GM18526 (cell line): ENCODE measurements around the gene ZNF688.

ENCODE experiments used
- POLR2A ChIP-seq: IDR thresholded peaks from 3 replicates; pipeline ENCODE4 v1.6.1; 2011; ENCODE audit not compliant: insufficient read length; ENCODE audit errors: extremely low read depth

Gene ZNF688

DNA sequence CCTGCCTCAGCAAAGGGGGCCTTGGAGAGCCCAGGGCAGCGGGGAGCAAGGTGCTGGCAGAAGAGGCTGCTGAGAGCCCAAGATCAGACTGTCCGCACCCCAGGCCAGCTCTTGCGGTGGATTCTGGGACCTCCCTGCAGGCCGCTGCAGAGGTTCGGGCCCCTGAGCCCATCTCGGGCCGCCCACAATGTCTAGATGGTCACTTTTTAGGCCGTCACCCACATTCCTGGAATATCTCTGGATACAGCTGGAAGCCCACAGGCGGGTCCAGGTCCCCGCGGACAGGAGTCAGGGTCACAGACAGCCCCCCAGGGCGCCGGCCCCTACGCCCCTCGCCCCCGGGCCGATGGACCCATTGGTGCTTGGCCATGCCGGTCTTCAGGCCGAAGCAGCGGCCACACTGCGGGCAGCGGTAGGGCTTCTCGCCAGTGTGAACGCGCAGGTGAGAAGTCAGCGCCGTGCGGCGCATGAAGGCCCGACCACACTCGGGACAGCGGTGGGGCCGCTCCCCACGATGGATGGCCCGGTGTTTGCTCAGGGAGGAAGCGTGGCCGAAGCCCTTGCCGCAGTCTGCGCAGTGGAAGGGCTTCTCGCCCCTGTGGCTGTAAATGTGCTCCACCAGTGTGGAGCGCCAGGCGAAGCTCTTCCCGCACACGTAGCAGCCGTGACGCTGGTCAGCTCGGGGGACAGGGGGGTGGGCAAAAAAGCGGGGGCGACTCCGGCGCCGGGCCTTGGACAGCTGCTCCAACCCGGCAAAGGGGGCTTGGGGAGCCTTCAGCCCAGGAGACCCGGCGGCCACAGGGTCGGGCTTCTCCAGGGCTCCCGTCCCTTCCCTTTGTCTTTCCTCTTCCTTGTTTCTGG is 39.0 kb downstream of the ZNF688 start:
- no peak for TF ChIP-seq POLR2A

DNA sequence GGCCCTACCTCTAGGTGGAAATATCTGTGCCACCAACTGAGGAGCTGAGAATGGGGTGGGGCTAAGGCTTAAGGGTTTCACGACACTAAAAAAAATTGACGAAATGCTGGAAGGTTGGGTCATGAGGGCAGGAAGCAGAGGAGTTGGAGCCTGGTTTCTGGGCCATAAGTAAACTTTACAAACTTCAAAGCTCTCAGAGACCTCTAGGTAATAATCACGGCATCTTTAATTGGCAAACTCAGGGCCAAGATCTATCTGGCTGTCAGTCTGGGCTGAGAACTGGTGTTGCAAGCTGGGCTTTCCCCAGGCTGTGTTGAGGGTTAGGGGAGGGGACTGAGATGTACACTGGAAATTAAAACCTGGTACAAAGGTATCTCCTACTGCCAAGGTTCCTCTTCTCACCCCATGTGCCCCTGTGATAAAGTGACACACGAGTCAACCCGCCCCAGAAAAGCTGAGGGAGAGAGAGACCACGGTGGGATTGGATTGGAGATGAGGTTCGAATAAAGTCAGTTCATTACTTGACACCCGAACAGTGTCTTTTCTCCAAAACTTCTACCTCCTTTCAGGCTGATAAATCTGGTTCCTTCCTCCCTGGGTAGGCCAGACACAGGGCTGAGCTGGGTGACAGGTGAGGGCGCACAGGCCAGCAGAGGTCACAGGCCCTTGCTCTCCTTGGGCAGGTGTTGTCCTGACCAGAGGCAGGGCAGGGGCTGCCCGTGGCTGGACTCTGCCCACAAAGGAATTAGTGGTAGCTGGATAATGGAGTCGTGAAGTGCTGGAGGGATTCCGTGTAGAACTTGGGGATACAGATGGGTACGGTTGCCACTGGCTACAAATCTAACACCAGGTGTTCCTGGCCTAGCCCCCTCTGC is 41.1 kb downstream of the ZNF688 start:
- no peak for TF ChIP-seq POLR2A

GRCh38 chr16:30528799-30529457 is 42.6 kb downstream of the ZNF688 start:
- TF ChIP-seq POLR2A = no peak

DNA sequence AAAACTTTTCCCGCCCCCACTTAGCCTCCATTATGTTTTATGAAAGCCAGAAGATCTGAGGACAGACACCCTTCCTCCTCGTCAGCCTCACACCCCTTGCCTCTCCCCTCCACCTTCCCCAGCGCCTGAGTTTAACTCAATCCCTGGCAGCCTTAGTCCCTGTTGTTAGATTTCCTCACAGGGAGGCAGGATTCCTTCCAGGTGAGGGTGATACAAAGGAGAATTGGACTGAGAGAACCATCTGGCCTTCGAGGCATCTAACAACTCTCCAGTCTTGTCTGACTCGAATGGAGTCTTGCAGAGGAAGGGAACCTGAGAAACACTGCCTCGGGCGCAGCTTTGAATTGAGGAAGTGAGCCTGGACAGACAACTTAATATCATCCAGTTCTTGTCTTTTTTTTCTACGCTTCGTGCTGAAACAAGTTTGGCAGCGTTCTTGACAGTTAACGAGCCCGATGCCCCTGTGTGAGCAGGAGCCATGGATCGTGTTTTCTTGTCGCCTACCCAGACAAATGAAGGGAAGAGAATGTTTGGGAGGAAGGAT is 43.8 kb downstream of the ZNF688 start:
- TF ChIP-seq POLR2A = no peak

DNA sequence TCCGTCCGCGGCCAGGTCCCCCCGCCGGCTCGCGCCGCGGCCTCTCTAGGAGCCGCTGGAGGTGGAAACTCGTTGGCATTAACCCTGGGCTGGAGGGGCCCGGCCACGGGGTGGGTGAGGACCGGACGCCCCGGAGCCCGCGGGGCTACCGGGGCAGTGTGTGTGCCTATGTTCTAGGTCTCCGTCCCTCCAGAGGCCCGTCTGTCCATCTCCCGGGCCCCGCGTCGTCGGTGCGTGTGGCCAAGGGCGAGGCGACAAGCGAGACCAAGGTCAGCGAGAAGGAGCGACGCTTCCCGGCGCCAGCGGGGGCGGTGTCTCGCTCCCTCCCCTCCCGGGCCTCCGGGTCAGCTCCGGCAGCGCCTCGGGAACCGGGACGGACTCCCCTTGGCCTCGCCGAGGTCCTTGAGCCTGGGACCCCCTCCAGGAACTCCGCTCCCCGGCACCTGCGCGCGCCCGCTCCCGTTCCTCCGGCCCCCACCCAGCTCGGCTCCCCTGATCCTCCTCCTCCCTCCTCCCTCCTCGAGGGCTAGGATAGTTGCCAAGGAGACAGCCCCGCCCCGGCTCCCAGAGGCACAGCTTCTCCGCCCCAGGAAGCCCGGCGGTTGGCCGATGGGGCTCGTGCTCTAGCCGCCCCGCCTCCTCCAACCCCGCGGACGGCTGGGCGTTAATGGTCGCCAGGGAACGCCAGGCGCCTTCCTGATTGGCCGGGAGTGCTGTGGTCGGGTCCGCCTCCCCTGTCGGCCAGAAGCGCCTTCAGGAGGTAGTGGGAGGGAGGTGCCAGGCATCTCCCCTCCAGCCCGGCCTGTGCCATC is 44.5 kb downstream of the ZNF688 start:
- TF ChIP-seq POLR2A = peak; percentile 56

DNA sequence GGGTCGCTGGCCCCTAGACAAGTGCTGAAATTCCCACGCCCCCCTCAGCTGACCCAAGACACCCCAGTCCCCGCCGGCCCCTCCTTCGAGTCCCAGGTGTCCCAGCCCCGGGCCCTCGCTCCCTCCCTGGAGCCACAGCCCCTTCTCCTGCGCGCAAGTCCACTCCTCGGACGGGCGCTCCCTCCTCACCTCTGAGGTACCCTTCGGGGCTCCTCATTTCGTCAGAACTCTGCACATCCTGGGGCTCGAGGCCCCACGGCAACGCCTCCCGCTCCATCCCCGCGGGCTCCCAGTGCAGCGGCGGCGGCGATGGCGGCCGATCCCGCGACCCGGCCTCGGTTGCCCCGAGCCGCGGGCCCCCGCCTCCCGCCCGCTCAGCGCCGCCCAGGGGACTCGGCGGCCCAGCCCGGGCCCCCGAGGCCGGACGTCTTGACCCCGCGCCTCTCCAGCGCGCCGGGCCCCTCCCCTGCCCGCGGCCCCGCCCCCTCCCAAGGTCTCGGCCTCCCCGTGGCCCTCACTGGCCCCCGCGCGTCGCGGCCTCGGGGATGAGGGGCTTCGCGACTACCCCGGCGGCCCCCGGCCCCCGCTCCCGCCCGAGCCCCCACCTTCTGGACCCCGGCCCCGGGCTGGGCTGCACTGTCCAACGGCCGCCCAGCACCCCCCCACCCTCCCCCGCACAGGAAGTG is 45.2 kb downstream of the ZNF688 start, which contains the start of gene ZNF768:
Gene ZNF768, minus strand, starts transcription at position 430 of the 686 bp plus-strand sequence. Its CDS starts 153 bp downstream, at position 277.
- TF ChIP-seq POLR2A = no peak

- TF ChIP-seq POLR2A = no peak
Measured at GRCh38 chr16:30525844-30526136, 45.7 kb downstream of the ZNF688 start.

DNA sequence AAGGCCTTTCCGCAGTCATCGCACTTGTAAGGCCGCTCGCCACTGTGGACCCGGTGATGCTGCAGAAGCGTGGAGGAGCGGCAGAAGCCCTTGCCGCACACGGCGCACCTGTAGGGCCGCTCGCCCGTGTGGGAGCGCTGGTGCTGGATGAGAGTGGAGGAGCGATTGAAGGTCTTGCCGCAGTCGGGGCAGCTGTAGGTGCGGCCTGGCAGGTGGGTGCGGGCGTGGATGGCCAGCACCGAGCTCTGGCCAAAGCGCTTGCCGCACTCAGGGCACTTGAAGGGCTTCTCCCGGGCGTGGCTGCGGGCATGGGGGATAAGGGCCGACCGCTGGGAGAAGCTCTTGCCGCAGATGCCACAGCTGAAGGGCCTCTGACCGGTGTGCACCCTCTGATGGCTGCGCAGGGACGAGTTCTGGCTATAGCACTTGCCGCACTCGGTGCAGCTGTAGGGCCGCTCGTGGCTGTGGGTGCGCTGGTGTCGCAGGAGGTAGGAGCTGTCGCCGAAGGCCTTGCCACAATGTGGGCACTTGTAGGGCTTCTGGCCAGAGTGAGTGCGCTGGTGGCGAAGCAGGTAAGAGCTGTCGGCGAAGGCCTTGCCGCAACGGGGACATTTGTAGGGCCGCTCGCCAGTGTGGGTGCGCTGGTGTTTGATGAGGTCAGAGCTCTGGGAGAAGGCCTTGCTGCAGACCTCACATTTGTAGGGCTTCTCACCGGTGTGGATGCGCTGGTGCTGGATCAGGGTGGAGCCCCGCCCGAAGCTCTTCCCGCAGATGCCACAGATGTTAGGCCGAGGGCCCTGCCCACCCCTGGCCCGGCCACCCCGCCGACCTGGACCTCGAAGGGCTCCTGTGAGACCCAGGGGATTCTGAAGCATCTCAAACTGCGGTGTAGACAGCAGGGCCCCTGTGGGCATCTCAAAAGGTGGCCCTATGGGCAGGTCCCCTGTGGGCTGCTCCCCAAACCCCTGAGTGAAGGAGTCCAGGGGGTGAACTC is 46.6 kb downstream of the ZNF688 start:
- no peak for TF ChIP-seq POLR2A

DNA sequence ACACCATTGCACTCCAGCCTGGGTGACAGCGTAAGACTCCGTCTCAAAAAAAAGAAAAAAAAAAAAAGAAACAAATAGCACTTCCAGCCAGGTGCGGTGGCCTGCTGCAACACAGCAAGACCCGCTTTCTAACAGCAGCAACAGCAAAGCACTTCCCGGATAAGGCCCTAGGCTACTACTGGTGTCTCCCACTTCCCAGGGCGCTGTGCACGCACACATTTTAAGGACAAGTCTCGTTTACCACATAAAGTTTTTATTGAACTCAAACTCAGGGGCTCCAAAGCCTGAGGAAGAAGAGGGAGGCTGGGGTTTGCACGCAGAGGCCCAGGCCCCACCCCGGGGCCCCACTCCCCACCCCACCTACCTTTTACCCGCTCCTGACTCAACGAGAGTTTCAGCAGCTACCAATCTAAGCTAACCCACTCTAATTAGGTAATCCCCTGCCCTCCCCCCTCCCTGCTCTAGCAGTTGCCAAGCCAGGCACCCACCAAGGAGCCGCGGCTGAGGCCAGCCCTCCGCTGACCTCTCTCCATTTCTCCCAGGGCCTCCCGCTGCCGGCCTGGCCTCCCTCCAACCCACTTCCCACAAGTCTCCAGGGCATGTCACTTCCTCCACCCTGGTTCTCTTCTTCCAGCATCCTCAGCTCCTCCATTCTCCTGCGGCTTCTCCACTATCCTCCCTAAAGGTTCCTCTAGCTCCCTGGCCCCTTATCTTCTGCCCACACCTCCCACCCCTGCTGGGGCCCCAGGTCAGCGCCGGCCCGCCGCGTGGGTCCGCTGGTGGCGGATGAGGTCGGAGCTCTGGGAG is 47.5 kb downstream of the ZNF688 start:
- no peak for TF ChIP-seq POLR2A

GRCh38 chr16:30521873-30522641 is 49.5 kb downstream of the ZNF688 start:
- TF ChIP-seq POLR2A = no peak

DNA sequence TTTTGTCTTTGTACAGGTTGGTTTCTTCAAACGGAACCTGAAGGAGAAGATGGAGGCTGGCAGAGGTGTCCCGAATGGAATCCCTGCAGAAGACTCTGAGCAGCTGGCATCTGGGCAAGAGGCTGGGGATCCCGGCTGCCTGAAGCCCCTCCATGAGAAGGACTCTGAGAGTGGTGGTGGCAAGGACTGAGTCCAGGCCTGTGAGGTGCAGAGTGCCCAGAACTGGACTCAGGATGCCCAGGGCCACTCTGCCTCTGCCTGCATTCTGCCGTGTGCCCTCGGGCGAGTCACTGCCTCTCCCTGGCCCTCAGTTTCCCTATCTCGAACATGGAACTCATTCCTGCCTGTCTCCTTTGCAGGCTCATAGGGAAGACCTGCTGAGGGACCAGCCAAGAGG is 50.0 kb downstream of the ZNF688 start:
- TF ChIP-seq POLR2A = no peak
